Neutrophil (primary cell): Measurements from ENCODE around the gene CTDNEP1.

ENCODE experiments used
- H3K27ac ChIP-seq: fragments of 200-600 bp; sonication (generic); 2 replicates; pipeline ENCODE4 v1.5.1; 2016; ENCODE audit warnings: mild to moderate bottlenecking, moderate library complexity
- H3K27me3 ChIP-seq: fragments of 200-600 bp; sonication (generic); 2 replicates; pipeline ENCODE4 v1.6.0; 2016; ENCODE audit warnings: mild to moderate bottlenecking
- H3K36me3 ChIP-seq: fragments of 200-600 bp; sonication (generic); 2 replicates; pipeline ENCODE4 v1.5.1; 2017
- H3K4me1 ChIP-seq, 2 experiments: fragments of 200-600 bp in 1 of 2; sonication (generic) in 1 of 2; 1 replicate in 1 of 2; 2 replicates in 1 of 2; pipeline versions ENCODE4 v1.5.1 to v1.6.1; 2013 to 2016; ENCODE audit warnings: low read depth in 1 of 2, low read length in 1 of 2, mild to moderate bottlenecking in 1 of 2, moderate library complexity in 1 of 2; ENCODE audit not compliant: control insufficient read depth in 1 of 2, insufficient read depth in 1 of 2
- H3K4me3 ChIP-seq, 2 experiments: fragments of 200-600 bp in 1 of 2; sonication (generic) in 1 of 2; 1 replicate in 1 of 2; 2 replicates in 1 of 2; pipeline ENCODE4 v1.5.1; 2013 to 2016; ENCODE audit warnings: low read depth in 1 of 2, low read length in 1 of 2, mild to moderate bottlenecking in 1 of 2, moderate library complexity in 1 of 2
- H3K9me3 ChIP-seq: fragments of 200-600 bp; sonication (generic); 2 replicates; pipeline ENCODE4 v1.5.1; 2016
- CTCF ChIP-seq: fragments of 200-600 bp; sonication (generic); IDR thresholded peaks from 2 replicates; pipeline ENCODE4 v1.5.1; 2016; ENCODE audit warnings: antibody characterized with exemption

Gene CTDNEP1

GRCh38 chr17:7266784-7267183, 15.2 kb upstream of the CTDNEP1 start:
- Histone ChIP-seq H3K4me1 (peaks cover 15 to 19% of the 10 kb centered on the region in 2 experiments), H3K4me3 (no peak overlapping the region), H3K27ac (no peak overlapping the region), H3K9me3 (no peaks in the 10 kb centered on the region), H3K36me3 (no peaks in the 10 kb centered on the region), H3K27me3 (peaks cover 80% of the 10 kb centered on the region)
- TF ChIP-seq CTCF, result no peak

- Histone ChIP-seq H3K27ac (no peak overlapping the region), H3K9me3 (no peaks in the 10 kb centered on the region), H3K4me3 (peak overlapping the region in 1 of 2 experiments; percentile 14), H3K4me1 (peaks cover 27 to 31% of the 10 kb centered on the region in 2 experiments), H3K27me3 (peaks cover 91% of the 10 kb centered on the region), H3K36me3 (peaks cover 8% of the 10 kb centered on the region)
- no peak for TF ChIP-seq CTCF
Observed at GRCh38 chr17:7263801-7264078, 12.2 kb upstream of the CTDNEP1 start.

- no peak overlapping the region for H3K27ac ChIP-seq
- no peak for TF ChIP-seq CTCF
Observed at GRCh38 chr17:7262935-7263800, 11.6 kb upstream of the CTDNEP1 start.

GRCh38 chr17:7262192-7262934, 10.8 kb upstream of the CTDNEP1 start, which contains the start of gene CLDN7:
Gene CLDN7 (minus strand): TSS chr17:7262478. CDS start chr17:7262043, 435 bp downstream.
- peak within 1 kb of the TSS; percentile 52 to 69 for H3K4me3 ChIP-seq
- H3K9me3 ChIP-seq, result no peaks in the 10 kb centered on the region
- peak within 1 kb of the TSS; percentile 23 for H3K27ac ChIP-seq
- peaks cover 17% of the 10 kb centered on the region for H3K36me3 ChIP-seq
- peaks cover 78% of the 10 kb centered on the region for H3K27me3 ChIP-seq
- TF ChIP-seq CTCF, result no peak
- peaks cover 27 to 31% of the 10 kb centered on the region in 2 experiments for H3K4me1 ChIP-seq

More at GRCh38 chr17:7262935-7263800, 11.6 kb upstream of the CTDNEP1 start:
- H3K4me3 ChIP-seq, result peak overlapping the region in 1 of 2 experiments; percentile 14
- peaks cover 27 to 31% of the 10 kb centered on the region in 2 experiments for H3K4me1 ChIP-seq
- H3K27me3 ChIP-seq, result peaks cover 86% of the 10 kb centered on the region
- H3K9me3 ChIP-seq, result no peaks in the 10 kb centered on the region
- peaks cover 12% of the 10 kb centered on the region for H3K36me3 ChIP-seq

GRCh38 chr17:7261379-7262191, 10.1 kb upstream of the CTDNEP1 start:
- peaks cover 70% of the 10 kb centered on the region for H3K27me3 ChIP-seq
- peaks cover 19% of the 10 kb centered on the region for H3K36me3 ChIP-seq
- H3K4me3 ChIP-seq, result peak overlapping the region; percentile 52 to 69
- H3K9me3 ChIP-seq, result no peaks in the 10 kb centered on the region
- H3K4me1 ChIP-seq, result peaks cover 27 to 31% of the 10 kb centered on the region in 2 experiments
- no peak for TF ChIP-seq CTCF
- peak overlapping the region; percentile 23 for H3K27ac ChIP-seq
